ENCODE results near the gene PCSK9.

- TF ChIP-seq, protein P1, sequence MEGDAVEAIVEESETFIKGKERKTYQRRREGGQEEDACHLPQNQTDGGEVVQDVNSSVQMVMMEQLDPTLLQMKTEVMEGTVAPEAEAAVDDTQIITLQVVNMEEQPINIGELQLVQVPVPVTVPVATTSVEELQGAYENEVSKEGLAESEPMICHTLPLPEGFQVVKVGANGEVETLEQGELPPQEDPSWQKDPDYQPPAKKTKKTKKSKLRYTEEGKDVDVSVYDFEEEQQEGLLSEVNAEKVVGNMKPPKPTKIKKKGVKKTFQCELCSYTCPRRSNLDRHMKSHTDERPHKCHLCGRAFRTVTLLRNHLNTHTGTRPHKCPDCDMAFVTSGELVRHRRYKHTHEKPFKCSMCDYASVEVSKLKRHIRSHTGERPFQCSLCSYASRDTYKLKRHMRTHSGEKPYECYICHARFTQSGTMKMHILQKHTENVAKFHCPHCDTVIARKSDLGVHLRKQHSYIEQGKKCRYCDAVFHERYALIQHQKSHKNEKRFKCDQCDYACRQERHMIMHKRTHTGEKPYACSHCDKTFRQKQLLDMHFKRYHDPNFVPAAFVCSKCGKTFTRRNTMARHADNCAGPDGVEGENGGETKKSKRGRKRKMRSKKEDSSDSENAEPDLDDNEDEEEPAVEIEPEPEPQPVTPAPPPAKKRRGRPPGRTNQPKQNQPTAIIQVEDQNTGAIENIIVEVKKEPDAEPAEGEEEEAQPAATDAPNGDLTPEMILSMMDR (IDR thresholded peaks at IDR 0.05; ENCODE audit: low read depth, low read length): no peak
- TF ChIP-seq EZH2phosphoT487 (IDR thresholded peaks at IDR 0.05; ENCODE audit: low read depth): no peak
Measured at GRCh38 chr1:55076356-55076755, 37.0 kb downstream of the PCSK9 start.

All from OCI-LY3 (cell line).